Measurements from ENCODE around the gene CAMK1D.

GRCh38 chr10:12409161-12409560 is 59.8 kb downstream of the CAMK1D start:
- TF ChIP-seq YY1 (IDR thresholded peaks at IDR 0.05; ENCODE audit: low read depth) (no peak), TAF1 (IDR thresholded peaks at IDR 0.05; ENCODE audit: borderline replicate concordance, low read depth, low read length) (no peak), CTCF (IDR thresholded peaks at IDR 0.05) (no peak), POLR2AphosphoS5 (IDR thresholded peaks at IDR 0.05; ENCODE audit: low read depth, low read length) (no peak), RCOR1 (IDR thresholded peaks at IDR 0.05; ENCODE audit: low read length) (no peak), NFIC (IDR thresholded peaks at IDR 0.05; ENCODE audit: borderline replicate concordance) (no peak), SMC3 (IDR thresholded peaks at IDR 0.05; ENCODE audit: low read depth, low read length) (no peak), EP300 (IDR thresholded peaks at IDR 0.05; ENCODE audit: borderline replicate concordance in 1 of 2, low read depth in 1 of 2, low read length in 1 of 2) (no peak), SIN3A (IDR thresholded peaks at IDR 0.05; ENCODE audit: borderline replicate concordance, low read depth, low read length) (no peak), MAX (IDR thresholded peaks at IDR 0.05; ENCODE audit: low read depth) (no peak), TCF12 (IDR thresholded peaks at IDR 0.05) (no peak), JUND (IDR thresholded peaks at IDR 0.05) (no peak)

Data from SK-N-SH (cell line).